ENCODE measurements around the gene CCR8. TPM values are rescaled to one million over a fixed set of nuclear protein-coding genes. Genes with fewer than 3 reads are reported as not detected.

Gene CCR8
- total RNA-seq, 1 experiment from 2014 or later = not detected

- peaks cover 9% of the 10 kb centered on the region; the same call in 1 of the 2 replicates for H4K20me1 ChIP-seq (ENCODE audit: insufficient read depth)
- CTCF ChIA-PET = no interaction called here
- no peak overlapping the region for H2AFZ ChIP-seq (ENCODE audit: low read depth, low read length, poor library complexity, severe bottlenecking)
- BruUV-seq (replicated peaks) = no TSS peak
- RAD21 ChIA-PET (ENCODE audit: low non-redundant PET in 1 of 2, low total read pairs in 2 of 2, uncharacterized antibody in 2 of 2, unreplicated experiment in 2 of 2) = no interaction called here
- no peaks in the 10 kb centered on the region for H3K9me3 ChIP-seq (ENCODE audit: control insufficient read depth in 1 of 2, insufficient read depth in 1 of 2, low read depth in 1 of 2, low read length in 2 of 2)
- no peak overlapping the region for H3K9ac ChIP-seq (ENCODE audit: low read length)
- peaks cover 9 to 23% of the 10 kb centered on the region in 2 experiments; a peak in 3 of 4 replicates for H3K4me1 ChIP-seq (ENCODE audit: control insufficient read depth in 1 of 2, insufficient read depth in 2 of 2, low read length in 2 of 2)
- no peaks in the 10 kb centered on the region for H3K9me2 ChIP-seq (ENCODE audit: insufficient read depth)
- H3K27me3 ChIP-seq (ENCODE audit: insufficient read depth, low read length) = peaks cover 8% of the 10 kb centered on the region; the same call in 1 of the 2 replicates
- no peak for DNase-seq (ENCODE audit: low read depth, low spot score)
- no peak for TF ChIP-seq EGR1 (IDR thresholded peaks at IDR 0.05; ENCODE audit: low read depth)
- no peak overlapping the region for H3K4me3 ChIP-seq (replicated peaks in 1 of 2; ENCODE audit: low read depth in 1 of 2, low read length in 2 of 2)
- no peak for ATAC-seq
- H3K4me2 ChIP-seq (ENCODE audit: low read length) = no peak overlapping the region
- peaks cover 28% of the 10 kb centered on the region for H3K79me2 ChIP-seq (ENCODE audit: insufficient read depth, low read length)
- POLR2A ChIA-PET = no interaction called here
- no peak overlapping the region for H3K27ac ChIP-seq (ENCODE audit: low read depth, low read length)
- H3K36me3 ChIP-seq (ENCODE audit: control insufficient read depth in 1 of 2, insufficient read depth in 2 of 2, low read length in 2 of 2) = no peaks in the 10 kb centered on the region; a peak in 1 of 4 replicates
- intact Hi-C loops (cut with micrococcal nuclease) = no loop called here
These were observed 51.9 kb downstream of the CCR8 start for GRCh38 chr3:39381432-39381831.

Other genes with a start within 250 kb of the CCR8 start
- gene GORASP1, start 222.1 kb upstream of the CCR8 start, total RNA-seq (2021; ENCODE audit: unreplicated experiment) = 38.8 TPM
- gene TTC21A, start 222.0 kb upstream of the CCR8 start, total RNA-seq (2021; ENCODE audit: unreplicated experiment) = 5.6 TPM
- gene CSRNP1, start 176.1 kb upstream of the CCR8 start, total RNA-seq (2021; ENCODE audit: unreplicated experiment) = 15.0 TPM
- not detected for gene XIRP1, start 137.1 kb upstream of the CCR8 start, total RNA-seq (2021; ENCODE audit: unreplicated experiment)
- gene CX3CR1, start 49.7 kb upstream of the CCR8 start, total RNA-seq (2021; ENCODE audit: unreplicated experiment) = 0.10 TPM
- 26.7 TPM for gene SLC25A38, start 53.7 kb downstream of the CCR8 start, total RNA-seq (2021; ENCODE audit: unreplicated experiment)
- gene RPSA, start 77.0 kb downstream of the CCR8 start, total RNA-seq (2021; ENCODE audit: unreplicated experiment) = 2,486 TPM
- not detected for gene MOBP, start 138.0 kb downstream of the CCR8 start, total RNA-seq (2021; ENCODE audit: unreplicated experiment)